Skeletal muscle satellite cell (primary cell): ENCODE results near the gene DGCR2.
"Not testable (repeated sequence)": the region's sequence is repeated elsewhere in the genome, so short reads cannot be mapped to it uniquely, and the experiment has no call there.

Experiments
- H3K27me3 ChIP-seq: 2 replicates; pipeline ENCODE4 v1.7.0; 2013; ENCODE audit warnings: low read length; ENCODE audit not compliant: control insufficient read depth, insufficient read depth
- H3K36me3 ChIP-seq: 2 replicates; pipeline ENCODE4 v1.7.0; 2013; ENCODE audit warnings: mild to moderate bottlenecking, control low read depth, low read length; ENCODE audit not compliant: insufficient read depth
- H3K4me1 ChIP-seq: 2 replicates; pipeline ENCODE4 v1.7.0; 2013; ENCODE audit warnings: low read length; ENCODE audit not compliant: control insufficient read depth, insufficient read depth
- H3K4me2 ChIP-seq: 2 replicates; pipeline ENCODE4 v1.7.0; 2013; ENCODE audit warnings: mild to moderate bottlenecking, low read length
- H3K4me3 ChIP-seq: 2 replicates; pipeline ENCODE4 v1.7.0; 2013; ENCODE audit warnings: low read length
- H3K9ac ChIP-seq: 2 replicates; pipeline ENCODE4 v1.7.0; 2013; ENCODE audit warnings: mild to moderate bottlenecking, low read depth, low read length, moderate library complexity
- H3K9me3 ChIP-seq: replicated peaks from 2 replicates; pipeline ENCODE4 v1.7.0; 2013; ENCODE audit warnings: mild to moderate bottlenecking, control low read depth, low read length

The DGCR2 gene

GRCh38 chr22:19005905-19006304, 116.3 kb downstream of the DGCR2 start:
- Histone ChIP-seq H3K4me1 (no peaks in the 10 kb centered on the region), H3K9ac (no peak overlapping the region), H3K4me2 (no peak overlapping the region), H3K4me3 (no peak overlapping the region), H3K27me3 (peaks cover 52% of the 10 kb centered on the region), H3K36me3 (no peaks in the 10 kb centered on the region), H3K9me3 (no peaks in the 10 kb centered on the region)

- H3K36me3 ChIP-seq, result no peaks in the 10 kb centered on the region
- H3K27me3 ChIP-seq, result peaks cover 59% of the 10 kb centered on the region
- H3K4me2 ChIP-seq, result no peak overlapping the region
- no peaks in the 10 kb centered on the region for H3K9me3 ChIP-seq
- H3K4me3 ChIP-seq, result no peak overlapping the region
- H3K9ac ChIP-seq, result no peak overlapping the region
- no peaks in the 10 kb centered on the region for H3K4me1 ChIP-seq
These were observed 117.7 kb downstream of the DGCR2 start for GRCh38 chr22:19004471-19004870.

GRCh38 chr22:19003508-19003907, 118.7 kb downstream of the DGCR2 start:
- H3K4me2 ChIP-seq, result no peak overlapping the region
- no peaks in the 10 kb centered on the region for H3K4me1 ChIP-seq
- H3K4me3 ChIP-seq, result no peak overlapping the region
- H3K27me3 ChIP-seq, result peaks cover 63% of the 10 kb centered on the region
- no peaks in the 10 kb centered on the region for H3K9me3 ChIP-seq
- no peak overlapping the region for H3K9ac ChIP-seq
- H3K36me3 ChIP-seq, result no peaks in the 10 kb centered on the region

DNA sequence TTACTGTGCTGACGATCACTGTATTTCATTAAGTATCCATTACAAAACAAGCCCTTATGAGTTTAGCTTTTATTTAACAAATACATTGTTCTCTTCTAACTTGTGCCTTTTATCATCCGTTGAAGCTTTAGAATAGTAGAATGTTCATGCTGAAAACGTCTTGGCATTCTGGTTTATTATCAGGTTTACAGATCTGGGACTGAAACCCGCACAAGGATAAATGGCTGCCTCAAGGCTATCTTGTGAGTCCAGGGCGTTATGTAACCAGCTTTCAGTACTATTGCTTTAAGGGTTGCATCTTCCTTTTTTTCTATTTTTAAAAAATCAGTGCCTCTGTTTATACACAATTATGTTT, 119.6 kb downstream of the DGCR2 start:
- no peaks in the 10 kb centered on the region for H3K4me1 ChIP-seq
- H3K36me3 ChIP-seq, result no peaks in the 10 kb centered on the region
- no peak overlapping the region for H3K4me2 ChIP-seq
- H3K4me3 ChIP-seq, result no peak overlapping the region
- H3K9me3 ChIP-seq, result no peaks in the 10 kb centered on the region
- no peak overlapping the region for H3K9ac ChIP-seq
- peaks cover 68% of the 10 kb centered on the region for H3K27me3 ChIP-seq

GRCh38 chr22:19001204-19001603, 121.0 kb downstream of the DGCR2 start:
- peaks cover 73% of the 10 kb centered on the region for H3K27me3 ChIP-seq

DNA sequence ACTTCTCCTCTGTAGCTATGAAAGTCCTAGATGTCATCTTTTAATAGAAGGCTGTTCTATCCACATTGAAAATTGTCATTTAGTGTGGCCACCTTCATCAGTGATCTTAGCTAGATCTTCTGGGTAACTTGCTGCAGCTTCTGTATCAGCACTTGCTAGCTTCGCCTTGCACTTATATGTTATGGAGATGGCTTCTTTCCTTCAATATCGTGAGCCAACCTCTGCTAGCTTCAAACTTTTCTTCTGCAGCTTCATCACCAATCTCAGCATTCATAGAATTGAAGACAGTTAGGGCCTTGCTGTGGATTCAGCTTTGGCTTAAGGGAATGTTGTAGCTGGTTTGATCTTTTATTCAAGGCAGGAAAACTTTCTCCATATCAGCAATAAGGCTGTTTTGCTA, 122.1 kb downstream of the DGCR2 start:
- not testable (repeated sequence) for H3K9me3 ChIP-seq, H3K9ac ChIP-seq, H3K4me2 ChIP-seq, H3K4me1 ChIP-seq, H3K4me3 ChIP-seq, H3K36me3 ChIP-seq
- H3K27me3 ChIP-seq, result peaks cover 72% of the 10 kb centered on the region

More at GRCh38 chr22:19001204-19001603, 121.0 kb downstream of the DGCR2 start:
- Histone ChIP-seq H3K36me3 (no peaks in the 10 kb centered on the region), H3K4me3 (no peak overlapping the region), H3K9ac (no peak overlapping the region), H3K9me3 (no peaks in the 10 kb centered on the region), H3K4me1 (no peaks in the 10 kb centered on the region), H3K4me2 (no peak overlapping the region)

- Histone ChIP-seq H3K4me1 (no peaks in the 10 kb centered on the region), H3K27me3 (peaks cover 72% of the 10 kb centered on the region), H3K9ac (no peak overlapping the region), H3K4me2 (no peak overlapping the region), H3K4me3 (no peak overlapping the region), H3K9me3 (no peaks in the 10 kb centered on the region), H3K36me3 (no peaks in the 10 kb centered on the region)
These were observed 122.8 kb downstream of the DGCR2 start for GRCh38 chr22:18999416-18999815.

DNA sequence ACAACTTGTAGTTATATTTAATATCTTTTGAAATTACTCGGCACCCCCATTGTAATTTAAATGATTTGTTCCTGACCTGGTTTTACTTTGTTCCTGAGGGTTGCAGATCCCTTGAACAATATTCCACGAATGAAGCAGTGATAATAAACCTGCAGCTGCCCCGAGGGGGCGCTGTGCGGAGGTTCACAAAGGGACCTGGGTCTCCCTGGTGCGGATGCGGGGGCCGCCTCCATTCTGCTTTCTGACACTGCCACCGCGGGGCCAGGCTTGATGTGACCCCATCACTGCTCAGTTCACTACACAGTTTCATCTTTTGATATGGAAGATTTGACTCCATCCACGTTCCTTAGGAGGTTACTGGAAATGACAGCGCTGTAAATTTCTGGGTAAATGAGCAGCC, 123.2 kb downstream of the DGCR2 start:
- H3K27me3 ChIP-seq, result peaks cover 68% of the 10 kb centered on the region
- H3K9me3 ChIP-seq, result no peaks in the 10 kb centered on the region
- H3K4me3 ChIP-seq, result no peak overlapping the region
- no peak overlapping the region for H3K9ac ChIP-seq
- H3K4me1 ChIP-seq, result no peaks in the 10 kb centered on the region
- no peak overlapping the region for H3K4me2 ChIP-seq
- H3K36me3 ChIP-seq, result no peaks in the 10 kb centered on the region

DNA sequence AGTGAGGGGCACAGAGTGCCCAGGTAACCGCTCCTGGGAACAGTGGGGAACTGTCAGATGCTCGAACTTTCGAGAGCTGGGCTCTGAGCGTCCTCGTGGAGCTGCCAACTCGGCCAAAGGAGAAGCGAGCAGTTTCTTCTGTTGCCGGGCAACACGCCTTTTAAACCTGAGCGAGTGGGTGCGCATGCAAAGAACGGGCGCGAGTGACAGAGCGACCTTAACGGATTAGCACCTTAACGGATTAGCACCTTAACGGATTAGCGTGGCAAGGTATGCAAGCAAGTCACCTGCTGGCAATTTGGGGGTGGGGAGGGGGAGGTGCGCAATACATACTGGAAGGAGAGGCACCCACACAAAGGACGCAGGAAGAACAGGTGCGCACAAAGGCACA, 124.3 kb downstream of the DGCR2 start:
- Histone ChIP-seq H3K4me3 (no peak overlapping the region), H3K4me2 (no peak overlapping the region), H3K27me3 (peaks cover 67% of the 10 kb centered on the region), H3K36me3 (no peaks in the 10 kb centered on the region), H3K9me3 (no peaks in the 10 kb centered on the region), H3K4me1 (no peaks in the 10 kb centered on the region), H3K9ac (no peak overlapping the region)

- Histone ChIP-seq H3K9me3 (no peaks in the 10 kb centered on the region), H3K4me2 (no peak overlapping the region), H3K27me3 (peaks cover 67% of the 10 kb centered on the region), H3K4me1 (no peaks in the 10 kb centered on the region), H3K36me3 (no peaks in the 10 kb centered on the region), H3K4me3 (no peak overlapping the region), H3K9ac (no peak overlapping the region)
These were observed 124.8 kb downstream of the DGCR2 start for GRCh38 chr22:18997306-18997924.

DNA sequence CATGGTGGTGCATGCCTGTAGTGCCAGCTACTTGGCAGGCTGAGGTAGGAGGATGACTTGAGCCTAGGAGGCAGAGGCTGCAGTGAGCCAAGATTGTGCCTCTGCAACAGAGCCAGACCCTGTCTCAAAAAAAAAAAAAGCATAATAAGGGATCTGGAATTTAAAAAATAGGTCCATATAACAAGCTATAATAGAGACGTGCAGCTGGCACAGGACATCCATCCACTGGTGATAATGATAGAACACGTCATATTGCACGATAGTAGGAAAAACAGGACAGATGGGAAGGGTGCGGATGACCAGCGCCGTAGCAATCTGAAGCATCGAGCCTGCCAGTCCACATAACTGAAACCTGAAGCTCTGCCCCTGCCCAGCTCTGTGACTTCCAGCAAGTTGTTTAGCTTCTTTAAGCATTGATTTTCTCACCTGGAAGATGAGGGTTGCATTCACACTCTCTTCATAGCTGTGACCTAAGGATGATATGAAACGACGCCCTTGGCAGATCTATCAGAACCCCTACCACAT, 125.8 kb downstream of the DGCR2 start:
- no peaks in the 10 kb centered on the region for H3K4me1 ChIP-seq
- H3K27me3 ChIP-seq, result peaks cover 64% of the 10 kb centered on the region
- H3K9me3 ChIP-seq, result no peaks in the 10 kb centered on the region
- no peak overlapping the region for H3K4me3 ChIP-seq
- H3K4me2 ChIP-seq, result no peak overlapping the region
- no peak overlapping the region for H3K9ac ChIP-seq
- H3K36me3 ChIP-seq, result no peaks in the 10 kb centered on the region

DNA sequence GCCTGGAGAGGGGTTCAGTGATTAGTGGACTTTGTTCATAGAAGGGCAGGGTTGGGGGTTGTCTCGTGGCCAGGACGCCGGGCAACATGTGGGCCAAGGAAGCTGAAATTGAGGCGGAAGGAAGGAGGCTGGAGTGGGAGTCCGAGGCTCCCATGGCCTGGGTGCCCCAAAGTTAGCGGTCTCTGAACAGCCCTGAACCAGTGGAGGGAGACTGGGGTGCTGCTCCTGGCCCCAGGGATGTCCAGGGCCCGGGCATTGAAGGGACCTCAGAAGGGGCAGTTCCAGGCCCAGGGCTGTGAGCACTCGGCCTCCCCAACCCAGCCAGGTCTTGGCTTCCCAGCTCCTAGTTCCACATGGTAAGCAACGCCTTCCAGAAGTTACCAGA, 126.9 kb downstream of the DGCR2 start:
- peaks cover 57% of the 10 kb centered on the region for H3K27me3 ChIP-seq
- H3K4me2 ChIP-seq, result no peak overlapping the region
- H3K4me3 ChIP-seq, result no peak overlapping the region
- no peaks in the 10 kb centered on the region for H3K4me1 ChIP-seq
- no peak overlapping the region for H3K9ac ChIP-seq
- H3K9me3 ChIP-seq, result no peaks in the 10 kb centered on the region
- no peaks in the 10 kb centered on the region for H3K36me3 ChIP-seq
